ENCODE data around the gene DNAAF3.

GRCh38 chr19:55149078-55150003, 17.1 kb downstream of the DNAAF3 start, which contains the start of gene TNNT1:
- TF ChIP-seq CTCF (IDR thresholded peaks at IDR 0.05) (no peak), EZH2 (IDR thresholded peaks at IDR 0.05) (no peak)

Measured in neural progenitor cell (in vitro differentiated cells).